Prostate gland (tissue), 2 donors: ENCODE results near the gene METAP1.

Experiments used
- POLR2A ChIP-seq: fragments of 450-650 bp; IDR thresholded peaks from one replicate; pipeline ENCODE4 v1.6.1; 2016; ENCODE audit warnings: antibody characterized with exemption, mild to moderate bottlenecking
- POLR2AphosphoS5 ChIP-seq: sonication (generic); formaldehyde crosslinking; IDR thresholded peaks from one replicate; pipeline ENCODE4 v1.6.1; 2017; ENCODE audit warnings: antibody characterized with exemption
- TF ChIP-seq, protein P1 (sequence below), 4 experiments: fragments of 200-600 bp in 2 of 4; fragments of 450-650 bp in 2 of 4; sonication (generic) in 2 of 4; IDR thresholded peaks; 1 replicate in 3 of 4; 2 replicates in 1 of 4; pipeline ENCODE4 v1.5.1; 2016 to 2019; ENCODE audit warnings: antibody characterized with exemption in 4 of 4, mild to moderate bottlenecking in 2 of 4, moderate library complexity in 2 of 4

DNA sequence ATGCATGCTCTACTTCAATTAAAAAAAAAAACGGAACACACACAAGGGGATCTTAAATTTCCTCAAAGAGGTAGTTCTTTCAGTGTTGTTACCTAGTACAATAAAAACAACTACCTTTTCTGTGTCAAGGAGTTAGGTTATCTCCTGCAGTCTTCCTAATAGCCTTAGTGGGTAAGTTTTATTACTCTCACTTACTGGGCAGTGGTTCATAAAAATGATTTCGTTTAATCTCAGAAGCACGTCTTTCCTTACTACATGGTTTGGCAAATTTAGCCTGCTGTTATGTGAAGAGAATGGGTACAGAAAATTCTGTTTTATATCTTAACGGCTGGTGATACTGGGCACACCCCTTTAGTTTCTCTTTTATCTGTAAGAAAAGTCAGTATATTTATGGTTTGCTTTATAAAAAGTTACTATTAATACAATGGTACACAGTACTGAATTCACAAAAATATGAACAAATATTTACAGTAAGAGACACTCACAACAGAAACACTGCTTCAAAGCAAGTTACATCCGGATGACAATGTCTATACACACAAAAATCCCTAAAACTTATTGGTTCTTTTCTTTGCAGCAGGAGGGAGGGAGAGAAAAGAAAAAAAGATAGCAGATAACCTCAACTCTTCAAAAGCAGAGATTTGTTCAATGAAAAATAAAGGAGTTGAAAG, 84.2 kb downstream of the METAP1 start:
- TF ChIP-seq, protein P1, sequence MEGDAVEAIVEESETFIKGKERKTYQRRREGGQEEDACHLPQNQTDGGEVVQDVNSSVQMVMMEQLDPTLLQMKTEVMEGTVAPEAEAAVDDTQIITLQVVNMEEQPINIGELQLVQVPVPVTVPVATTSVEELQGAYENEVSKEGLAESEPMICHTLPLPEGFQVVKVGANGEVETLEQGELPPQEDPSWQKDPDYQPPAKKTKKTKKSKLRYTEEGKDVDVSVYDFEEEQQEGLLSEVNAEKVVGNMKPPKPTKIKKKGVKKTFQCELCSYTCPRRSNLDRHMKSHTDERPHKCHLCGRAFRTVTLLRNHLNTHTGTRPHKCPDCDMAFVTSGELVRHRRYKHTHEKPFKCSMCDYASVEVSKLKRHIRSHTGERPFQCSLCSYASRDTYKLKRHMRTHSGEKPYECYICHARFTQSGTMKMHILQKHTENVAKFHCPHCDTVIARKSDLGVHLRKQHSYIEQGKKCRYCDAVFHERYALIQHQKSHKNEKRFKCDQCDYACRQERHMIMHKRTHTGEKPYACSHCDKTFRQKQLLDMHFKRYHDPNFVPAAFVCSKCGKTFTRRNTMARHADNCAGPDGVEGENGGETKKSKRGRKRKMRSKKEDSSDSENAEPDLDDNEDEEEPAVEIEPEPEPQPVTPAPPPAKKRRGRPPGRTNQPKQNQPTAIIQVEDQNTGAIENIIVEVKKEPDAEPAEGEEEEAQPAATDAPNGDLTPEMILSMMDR (IDR thresholded peaks at IDR 0.05), result no peak
- TF ChIP-seq POLR2A (no peak), POLR2AphosphoS5 (peak; percentile 22)
